Pulmonary artery endothelial cell (primary cell): ENCODE data around the gene NPW. TPM values are rescaled to one million over a fixed set of nuclear protein-coding genes. Genes with fewer than 3 reads are reported as not detected.
"Not testable (repeated sequence)": the region's sequence is repeated elsewhere in the genome, so short reads cannot be mapped to it uniquely, and the experiment has no call there.

ENCODE experiments used
- DNase-seq: peaks from one replicate; pipeline ENCODE4 v3.0.0-alpha.2; 2011; ENCODE audit warnings: low read depth, low spot score
- total RNA-seq: library from RNA; depleted of rRNA; stranded (reverse); fragments of >200 nt; gene quantifications from 2 replicates; pipeline ENCODE4 v1.2.3, GENCODE V29; 2014

The NPW gene
- total RNA-seq, 1 donor from 2014 or later = 0.33 TPM

- DNase-seq = no peak
Measured at GRCh38 chr16:2019921-2020831, 591 bp downstream of the NPW start.

DNA sequence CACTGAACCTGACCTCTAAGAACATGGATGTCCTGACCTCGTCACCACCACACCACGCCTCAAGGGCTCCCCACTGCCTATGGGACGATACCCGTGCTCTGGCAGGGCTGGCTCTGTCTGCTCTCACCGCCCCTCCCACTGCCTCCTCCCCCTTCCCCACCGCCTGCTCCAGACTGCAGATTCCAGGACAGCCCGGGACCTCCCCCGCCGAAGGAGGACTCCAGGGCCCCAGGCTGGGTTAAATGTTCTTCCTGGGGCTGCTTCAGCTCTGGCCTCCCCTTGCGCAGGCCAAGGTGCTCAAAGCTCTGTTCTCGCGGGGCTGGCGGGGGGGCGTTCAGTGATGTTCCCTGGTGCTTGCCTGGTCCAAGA, 3.1 kb downstream of the NPW start:
- no peak for DNase-seq

GRCh38 chr16:2023092-2024031, 3.8 kb downstream of the NPW start:
- DNase-seq = no peak

DNA sequence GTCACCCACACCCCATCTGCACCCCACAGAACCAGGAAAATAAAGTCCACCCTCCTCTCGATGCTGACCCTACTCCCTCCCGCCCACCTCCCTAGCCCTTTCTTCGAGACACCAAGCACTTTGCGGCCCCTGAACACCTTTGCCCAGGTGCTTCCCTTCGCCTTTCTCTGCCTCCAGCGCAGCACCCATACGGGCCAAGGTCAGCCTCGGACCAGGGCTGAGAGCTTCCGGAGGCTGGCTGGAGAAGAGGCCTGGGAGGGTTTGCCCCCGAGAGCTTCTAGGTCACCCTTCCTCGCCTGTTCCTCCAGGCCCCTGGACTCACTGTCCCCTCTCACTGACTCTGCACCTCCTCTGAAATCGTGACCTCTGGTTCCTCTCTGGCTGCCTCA, 4.4 kb downstream of the NPW start:
- DNase-seq = no peak

- DNase-seq = no peak
Measured at GRCh38 chr16:2025251-2025650, 5.7 kb downstream of the NPW start.

DNA sequence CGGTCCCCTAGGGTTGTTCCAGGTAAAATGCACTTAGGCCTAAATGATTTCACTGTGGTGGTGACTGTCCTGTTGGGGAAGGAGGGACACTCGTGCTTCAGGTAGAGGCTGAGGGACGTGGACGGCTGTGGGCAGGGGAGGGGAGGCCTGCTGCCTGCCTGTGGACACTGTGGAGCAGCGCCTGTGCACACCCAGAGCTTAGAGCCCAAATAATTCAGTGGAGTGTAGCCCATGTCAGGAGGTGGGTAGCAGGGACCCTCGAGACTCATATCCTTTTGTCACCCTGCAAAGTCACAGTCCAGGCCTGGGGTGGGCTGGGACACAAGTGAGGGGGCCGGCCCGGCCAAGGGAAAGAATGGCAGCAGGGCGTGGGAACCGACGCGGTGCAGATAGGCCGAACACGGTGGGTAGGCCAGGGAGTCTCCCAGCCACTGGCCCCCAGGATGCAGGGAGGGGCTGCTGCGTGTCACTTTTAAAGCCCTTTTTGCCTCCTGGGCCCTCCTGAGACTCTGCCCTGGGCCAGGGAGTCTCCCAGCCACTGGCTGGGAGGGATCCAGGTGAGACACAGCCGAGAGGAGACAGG, 6.4 kb downstream of the NPW start:
- no peak for DNase-seq

DNA sequence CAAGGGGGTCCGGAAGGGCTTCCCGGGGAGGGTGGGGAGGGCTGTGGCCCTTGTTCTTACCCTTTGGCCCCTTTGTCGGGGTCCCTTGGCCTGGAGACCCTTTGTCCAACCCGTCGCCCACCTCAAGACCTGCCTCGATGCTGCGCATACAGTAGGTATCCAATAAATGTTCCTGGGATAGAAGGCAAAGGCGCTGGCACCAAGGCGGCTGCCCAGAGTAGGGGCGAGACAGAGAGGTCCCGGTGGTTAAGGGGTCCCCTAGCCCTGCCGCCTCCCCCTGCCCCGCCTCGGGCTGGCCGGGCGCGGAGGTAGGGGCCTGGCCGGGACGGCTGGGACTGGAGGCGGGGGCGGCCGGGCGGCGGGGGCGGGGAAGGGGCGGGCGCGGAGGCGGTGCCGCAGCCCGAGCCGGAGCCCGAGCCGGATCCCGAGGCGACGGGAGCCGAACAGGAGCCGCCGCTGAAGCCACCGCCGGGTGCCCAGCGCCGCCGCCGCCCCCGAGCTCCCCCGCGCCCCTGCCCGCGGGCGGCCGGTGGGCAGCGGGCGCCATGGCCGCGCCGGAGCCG, 7.0 kb downstream of the NPW start, which contains the start of gene NHERF2:
TSS of gene NHERF2 (plus strand) at position 442 of the 563 bp plus-strand sequence. CDS start at position 546, 104 bp downstream.
- no peak for DNase-seq

GRCh38 chr16:2027024-2028010, 7.7 kb downstream of the NPW start:
- no peak for DNase-seq

GRCh38 chr16:2028146-2028545, 8.6 kb downstream of the NPW start:
- no peak for DNase-seq

- DNase-seq = no peak
Measured at GRCh38 chr16:2028620-2029220, 9.1 kb downstream of the NPW start.

DNA sequence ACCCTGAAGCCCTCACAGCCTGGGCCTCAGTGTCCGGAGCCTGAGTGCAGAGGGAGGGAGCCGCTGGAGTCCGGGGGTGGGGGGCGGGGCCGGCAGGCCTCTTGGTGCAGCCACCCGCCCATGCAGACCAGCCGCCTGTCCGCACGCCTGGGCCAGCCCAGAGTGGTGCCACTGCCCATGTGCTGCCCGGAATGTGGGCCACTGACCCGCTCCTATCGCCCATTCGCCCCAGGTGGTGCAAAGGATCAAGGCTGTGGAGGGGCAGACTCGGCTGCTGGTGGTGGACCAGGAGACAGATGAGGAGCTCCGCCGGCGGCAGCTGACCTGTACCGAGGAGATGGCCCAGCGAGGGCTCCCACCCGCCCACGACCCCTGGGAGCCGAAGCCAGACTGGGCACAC, 9.8 kb downstream of the NPW start:
- DNase-seq = no peak

DNA sequence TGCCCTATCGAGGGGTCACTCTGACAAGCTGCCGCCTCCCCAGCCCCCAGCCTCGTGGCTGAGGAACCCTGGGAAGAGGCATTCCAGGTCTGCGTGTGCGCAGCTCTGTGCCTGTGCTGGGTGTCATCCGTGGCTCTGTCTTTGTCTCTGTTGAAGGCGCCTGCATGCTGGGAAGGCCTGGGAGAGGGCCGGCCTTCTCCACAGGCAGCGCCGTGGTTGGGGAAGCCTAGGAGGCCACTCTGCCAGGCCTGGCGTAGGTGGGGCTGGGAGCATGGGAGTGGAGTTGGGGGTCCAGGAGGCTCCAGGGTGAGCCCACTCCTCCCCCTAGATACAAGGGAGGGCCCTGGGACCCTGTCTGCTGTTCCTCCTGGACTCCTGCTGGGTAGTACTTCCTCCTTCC, 10.5 kb downstream of the NPW start:
- DNase-seq = no peak

GRCh38 chr16:2031081-2031577, 11.5 kb downstream of the NPW start:
- no peak for DNase-seq

DNA sequence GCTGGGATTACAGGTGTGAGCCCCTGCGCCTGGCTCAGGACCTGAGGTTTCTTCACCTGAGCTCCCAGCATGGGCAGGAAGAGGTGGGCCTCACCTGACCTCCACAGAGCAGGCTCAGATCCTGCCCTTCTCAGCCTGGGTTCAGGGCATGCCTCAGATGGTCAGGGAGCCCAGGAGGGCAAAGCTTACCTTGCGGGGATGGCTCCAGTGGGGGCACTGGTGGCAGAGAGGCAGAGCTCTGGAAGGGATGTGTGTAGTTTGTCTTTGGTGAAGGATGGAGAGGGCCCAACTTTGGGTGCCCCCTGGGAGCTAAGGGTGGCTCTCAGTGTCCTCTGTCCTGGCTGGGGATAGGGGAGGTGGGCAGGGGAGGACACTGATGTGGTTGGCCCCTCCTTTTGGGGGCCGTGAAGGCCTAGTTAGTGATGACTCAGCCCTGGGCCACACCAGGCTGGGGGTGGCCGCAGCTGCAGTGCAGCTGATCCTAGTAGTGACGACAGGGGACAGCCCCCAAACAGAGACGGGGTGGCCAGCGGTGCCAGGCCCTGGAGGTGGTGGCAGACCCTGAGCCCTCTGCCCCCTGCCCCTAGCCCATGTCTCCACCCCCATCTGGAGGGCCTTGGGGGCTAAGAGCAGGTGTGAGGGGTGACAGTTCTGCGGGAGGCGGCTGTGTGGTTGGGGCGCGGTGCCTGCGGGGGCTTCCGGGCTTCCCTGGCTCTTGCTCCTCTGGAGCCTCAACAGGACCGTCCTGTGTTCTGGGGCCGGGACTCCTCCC, 12.9 kb downstream of the NPW start:
- DNase-seq = no peak

- DNase-seq = peak; percentile 33
Measured at GRCh38 chr16:2033057-2033908, 13.7 kb downstream of the NPW start.

DNA sequence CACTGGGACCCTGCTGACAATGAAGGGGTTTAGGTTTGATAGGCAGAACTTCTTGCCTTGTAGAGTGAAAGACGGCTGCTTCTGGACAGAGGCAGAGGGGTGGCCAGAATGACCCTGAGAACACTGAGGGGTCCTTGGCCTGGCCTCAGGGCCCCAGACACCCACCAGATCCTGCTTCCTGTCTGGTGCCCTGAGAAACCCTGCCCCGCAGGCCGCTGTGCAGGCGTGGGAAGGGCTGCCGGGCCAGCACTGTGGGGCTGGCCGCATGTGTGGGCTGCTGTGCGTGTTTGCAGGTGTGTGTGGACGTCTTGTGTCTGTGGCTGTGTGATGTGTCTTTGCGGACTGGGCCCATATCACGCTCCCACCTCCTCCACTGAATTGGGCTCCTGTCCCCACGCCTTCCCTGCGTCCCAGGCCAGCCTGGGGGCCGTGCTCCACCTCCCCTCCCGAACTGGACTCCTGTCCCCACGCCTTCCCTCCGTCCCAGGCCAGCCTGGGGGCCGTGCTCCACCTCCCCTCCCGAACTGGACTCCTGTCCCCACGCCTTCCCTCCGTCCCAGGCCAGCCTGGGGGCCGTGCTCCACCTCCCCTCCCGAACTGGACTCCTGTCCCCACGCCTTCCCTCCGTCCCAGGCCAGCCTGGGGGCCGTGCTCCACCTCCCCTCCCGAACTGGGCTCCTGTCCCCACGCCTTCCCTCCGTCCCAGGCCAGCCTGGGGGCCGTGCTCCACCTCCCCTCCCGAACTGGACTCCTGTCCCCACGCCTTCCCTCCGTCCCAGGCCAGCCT, 14.5 kb downstream of the NPW start:
- not testable (repeated sequence) for DNase-seq
